AG09309 (cell line): ENCODE data around the gene SUN1.
"Not testable (repeated sequence)": the region's sequence is repeated elsewhere in the genome, so short reads cannot be mapped to it uniquely, and the experiment has no call there.

Experiments used
- DNase-seq: peaks from one replicate; pipeline ENCODE4 v3.0.0-alpha.2; 2010; ENCODE audit warnings: low read depth
- H3K4me3 ChIP-seq: 2 replicates; pipeline ENCODE4 v1.5.1; 2011; ENCODE audit warnings: mild to moderate bottlenecking, low read depth, low read length, moderate library complexity; ENCODE audit not compliant: control insufficient read depth
- CTCF ChIP-seq: IDR thresholded peaks from 2 replicates; pipeline ENCODE4 v1.5.1; 2011; ENCODE audit warnings: mild to moderate bottlenecking, low read depth, low read length, inconsistent platforms; ENCODE audit not compliant: insufficient read depth, control insufficient read depth; ENCODE audit errors: missing control alignments

The SUN1 gene

GRCh38 chr7:871900-872537 is 39.7 kb downstream of the SUN1 start:
- no peak for DNase-seq
- TF ChIP-seq CTCF, result no peak
- H3K4me3 ChIP-seq, result no peak overlapping the region

- H3K4me3 ChIP-seq, DNase-seq: not testable (repeated sequence)
Measured at GRCh38 chr7:872685-873084, 40.4 kb downstream of the SUN1 start.

GRCh38 chr7:873367-874002 is 41.2 kb downstream of the SUN1 start:
- DNase-seq, result peak; percentile 10
- peak; percentile 97 for TF ChIP-seq CTCF

GRCh38 chr7:874031-874749 is 41.9 kb downstream of the SUN1 start:
- DNase-seq, result no peak
- no peak overlapping the region for H3K4me3 ChIP-seq
- TF ChIP-seq CTCF, result no peak

More at GRCh38 chr7:873367-874002, 41.2 kb downstream of the SUN1 start:
- H3K4me3 ChIP-seq, result no peak overlapping the region

- no peak for TF ChIP-seq CTCF
- no peak overlapping the region for H3K4me3 ChIP-seq
- DNase-seq, result no peak
Measured at GRCh38 chr7:875051-875450, 42.8 kb downstream of the SUN1 start.

GRCh38 chr7:875476-876076 is 43.3 kb downstream of the SUN1 start:
- H3K4me3 ChIP-seq, result peak overlapping the region; percentile 36
- TF ChIP-seq CTCF, result no peak
- no peak for DNase-seq
